ENCODE results near the gene DNAJB6.
"Not testable (repeated sequence)": the region's sequence is repeated elsewhere in the genome, so short reads cannot be mapped to it uniquely, and the experiment has no call there.

The DNAJB6 gene

DNA sequence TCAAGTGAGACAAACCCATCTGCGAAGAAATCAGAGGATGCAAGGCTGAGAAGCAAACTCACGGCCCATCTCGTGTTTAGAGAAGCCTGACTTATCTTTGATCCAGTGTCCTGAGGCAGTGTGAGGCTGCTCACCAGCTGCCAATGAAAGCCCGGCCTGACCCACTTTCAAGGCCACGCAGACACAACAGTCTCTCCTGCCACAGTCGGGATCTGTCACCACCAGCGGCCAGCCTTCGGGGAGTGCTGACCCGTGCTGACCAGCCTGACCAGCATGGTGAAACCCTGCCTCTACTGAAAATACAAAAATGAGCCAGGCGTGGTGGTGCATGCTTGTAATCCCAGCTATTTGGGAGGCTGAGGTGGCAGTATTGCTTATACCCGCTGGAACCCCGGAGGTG, 7.4 kb upstream of the DNAJB6 start:
- DNase-seq: no peak

DNA sequence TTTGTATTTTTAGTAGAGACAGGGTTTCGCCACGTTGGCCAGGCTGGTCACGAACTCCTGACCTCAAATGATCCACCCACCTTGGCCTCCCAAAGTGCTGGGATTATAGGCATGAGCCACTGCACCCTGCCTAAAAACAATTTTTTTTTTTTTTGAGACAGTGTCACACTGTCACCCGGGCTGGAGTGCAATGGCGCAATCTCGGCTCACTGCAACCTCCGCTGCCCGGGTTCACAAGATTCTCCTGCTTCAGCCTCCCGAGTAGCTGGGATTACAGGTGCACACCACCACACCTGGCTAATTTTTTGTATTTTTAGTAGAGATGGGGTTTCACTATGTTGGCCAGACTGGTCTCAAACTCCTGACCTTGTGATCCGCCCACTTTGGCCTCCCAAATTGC, 6.2 kb upstream of the DNAJB6 start:
- not testable (repeated sequence) for DNase-seq

DNA sequence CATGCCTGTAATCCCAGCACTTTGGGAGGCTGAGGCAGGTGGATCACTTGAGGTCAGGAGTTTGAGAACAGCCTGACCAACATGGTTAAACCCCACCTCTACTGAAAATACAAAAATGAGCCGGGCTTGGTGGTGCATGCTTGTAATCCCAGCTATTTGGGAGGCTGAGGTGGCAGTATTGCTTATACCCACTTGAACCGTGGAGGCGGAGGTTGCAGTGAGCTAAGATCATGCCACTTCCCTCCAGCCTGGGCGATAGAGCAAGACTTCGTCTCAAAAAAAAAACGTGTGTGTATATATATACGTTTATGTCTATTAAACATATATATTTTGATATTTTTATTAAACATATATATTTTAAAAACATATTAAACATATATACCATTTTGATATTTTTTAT, 5.8 kb upstream of the DNAJB6 start:
- not testable (repeated sequence) for DNase-seq

DNA sequence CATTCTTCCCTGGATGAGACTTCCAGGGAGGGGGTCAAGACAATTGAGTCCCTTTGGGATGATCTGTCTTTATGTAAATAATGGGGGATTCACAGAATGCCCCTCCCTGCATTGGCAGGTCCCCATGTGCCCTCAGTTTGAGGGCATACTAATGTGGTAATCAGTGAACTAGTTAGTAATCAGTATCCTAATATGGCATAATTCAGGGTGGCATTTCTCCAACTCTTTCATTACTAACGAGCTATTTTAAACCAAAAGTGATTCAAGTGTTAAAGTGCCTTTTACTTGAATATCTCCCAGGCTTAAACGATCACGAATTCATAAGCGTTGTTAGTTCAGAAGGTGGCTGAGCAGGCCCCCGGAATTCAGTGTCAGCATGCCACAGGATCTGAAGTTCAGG, 1.6 kb upstream of the DNAJB6 start:
- DNase-seq: no peak

DNA sequence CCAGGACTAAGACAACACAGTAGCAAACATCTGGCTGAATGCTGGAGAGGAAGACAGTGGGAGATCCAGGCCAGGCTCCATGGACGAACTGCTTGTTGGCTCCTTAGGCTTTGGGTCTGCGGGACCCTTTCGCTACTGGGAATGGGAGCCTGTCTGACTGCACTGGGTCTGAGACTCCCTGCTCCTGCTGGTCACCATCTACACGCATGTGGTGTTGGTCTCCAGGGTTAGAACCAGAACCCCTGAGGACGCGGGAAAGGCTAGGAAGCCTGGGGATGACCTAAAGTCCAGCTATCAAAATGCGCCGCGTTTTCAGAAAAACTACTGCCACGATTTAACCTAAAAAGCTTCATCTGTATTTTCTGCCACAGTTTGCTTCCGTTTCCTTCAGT, 817 bp upstream of the DNAJB6 start:
- DNase-seq: no peak

DNA sequence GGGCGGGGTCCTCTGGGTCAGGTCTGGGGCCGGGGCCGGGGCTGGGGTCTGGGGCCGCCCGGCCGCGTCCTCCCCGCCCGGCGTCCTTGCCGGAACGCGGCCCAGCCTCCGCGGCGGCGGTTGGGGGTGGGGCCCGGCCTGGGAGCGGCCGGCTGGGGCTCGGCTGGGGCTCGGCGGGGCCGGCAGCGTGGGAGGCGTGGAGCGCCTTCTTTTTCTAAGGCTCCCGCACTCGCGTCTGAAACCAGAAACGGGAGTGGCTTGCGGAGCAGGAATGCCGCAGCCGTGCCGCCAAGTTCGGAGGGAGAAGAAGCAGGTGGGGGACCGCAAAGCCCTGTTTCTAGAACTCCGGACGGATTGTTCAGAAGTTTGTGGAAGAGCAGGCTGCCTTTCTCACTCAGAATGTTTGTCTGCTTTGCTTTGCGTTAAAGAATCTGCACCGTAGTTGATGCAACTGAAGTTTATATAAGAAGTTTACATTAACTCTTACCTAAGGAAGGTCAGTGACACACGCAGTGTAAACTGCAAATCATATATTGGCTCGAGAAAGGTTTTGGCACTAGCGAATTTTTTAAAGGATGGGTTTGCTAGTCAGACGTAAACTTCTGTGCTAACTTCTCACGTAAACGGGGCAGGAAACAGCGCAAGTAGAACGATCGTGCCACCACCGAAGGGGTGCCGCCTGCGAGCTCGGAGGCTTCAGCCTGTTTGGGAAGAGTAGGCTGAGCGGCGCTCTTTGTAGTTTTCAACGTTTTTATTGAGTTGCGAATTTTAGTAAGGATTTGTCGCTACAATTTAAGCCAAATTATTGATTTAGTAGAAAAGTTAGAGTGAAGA, 729 bp downstream of the DNAJB6 start:
- DNase-seq: peak in 1 of 2 experiments; percentile 22

DNA sequence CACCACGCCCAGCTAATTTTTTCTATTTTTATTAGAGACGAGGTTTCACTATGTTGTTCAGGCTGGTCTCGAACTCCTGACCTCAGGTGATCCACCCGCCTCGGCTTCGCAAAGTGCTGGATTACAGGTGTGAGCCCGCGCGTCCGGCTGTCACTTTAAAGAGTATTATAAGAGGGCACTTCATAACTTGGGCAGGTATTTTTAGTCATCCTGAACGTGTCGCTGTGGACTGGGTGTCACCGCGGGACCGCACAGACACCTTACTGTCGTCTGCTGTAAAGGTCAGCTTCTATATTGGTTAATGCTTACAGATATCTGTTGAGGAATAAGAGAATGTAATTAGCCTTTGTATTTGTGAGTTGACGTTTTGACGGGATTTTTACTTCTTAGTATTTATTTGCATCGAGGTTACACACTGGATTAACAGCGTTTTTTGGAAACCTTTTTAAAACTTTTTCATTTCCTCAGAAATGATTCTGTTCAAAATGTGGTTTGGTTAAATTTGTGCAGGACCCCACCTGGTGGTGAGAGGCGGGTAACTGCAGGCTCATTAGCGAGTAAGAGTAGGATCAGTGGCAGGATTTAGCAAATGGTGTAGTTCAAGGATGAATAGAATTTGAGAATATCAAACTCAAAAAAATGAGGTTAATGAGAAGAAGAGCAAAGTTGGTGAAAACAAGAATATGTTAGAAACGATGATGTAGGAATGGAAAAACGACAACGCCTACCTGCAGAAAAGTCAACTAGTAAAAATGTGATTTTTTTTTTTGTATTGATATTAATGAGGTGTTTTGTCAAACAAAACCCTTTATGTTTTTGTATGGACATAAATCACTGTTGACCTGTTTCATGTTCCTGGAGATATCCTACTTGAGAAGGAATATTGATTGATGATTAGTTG, 3.2 kb downstream of the DNAJB6 start:
- DNase-seq: peak; percentile 55 to 62

DNA sequence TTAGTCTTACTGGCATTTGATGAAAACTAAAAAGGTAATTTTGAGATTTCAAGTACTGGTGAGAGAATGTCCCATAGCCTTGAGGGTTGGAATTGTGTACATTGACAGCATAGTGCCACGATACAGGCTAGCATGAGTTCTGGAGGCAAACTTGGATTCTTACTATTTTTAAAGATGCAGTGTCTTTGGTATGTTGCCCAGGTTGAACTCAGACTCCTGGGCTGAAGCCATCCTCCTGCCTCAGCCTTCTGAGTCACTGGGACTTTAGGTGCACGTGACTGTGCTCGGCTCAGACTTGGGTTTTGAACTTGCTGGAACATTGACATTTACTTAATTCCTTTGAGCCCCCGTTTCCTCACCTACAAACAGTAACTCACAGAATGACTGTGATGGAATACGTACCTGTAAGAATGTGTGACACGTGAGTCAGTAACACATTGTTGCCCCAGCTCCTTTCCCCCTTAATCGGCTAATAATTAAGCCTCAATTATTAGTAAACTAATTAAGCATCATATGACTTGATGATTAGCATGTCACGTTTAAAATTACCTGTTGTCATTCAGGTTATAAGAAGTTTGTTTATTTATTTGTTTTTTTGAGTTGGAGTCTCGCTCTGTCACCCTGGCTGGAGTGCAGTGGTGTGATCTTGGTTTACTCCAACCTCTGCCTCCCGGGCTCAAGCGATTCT, 10.6 kb downstream of the DNAJB6 start:
- no peak for DNase-seq

DNA sequence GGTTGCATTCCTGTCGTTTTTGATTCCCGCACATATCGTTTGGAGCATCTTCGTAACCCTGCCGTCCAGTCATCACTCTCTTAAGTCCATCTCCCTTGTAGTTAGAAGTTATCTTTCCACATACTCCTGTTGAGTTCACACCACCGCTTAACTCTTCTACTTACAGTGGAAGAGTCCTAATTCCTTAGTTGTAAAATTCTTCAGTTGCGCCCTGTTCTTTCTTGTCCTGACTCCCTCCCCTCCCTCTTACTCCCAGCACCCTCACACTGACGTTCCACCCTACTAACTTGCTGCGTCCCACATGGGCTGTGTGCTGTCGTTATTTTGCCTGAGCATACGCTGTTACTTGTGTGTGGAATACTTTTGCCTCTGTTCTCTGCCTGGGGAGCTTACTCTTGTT, 11.7 kb downstream of the DNAJB6 start:
- no peak for DNase-seq

DNA sequence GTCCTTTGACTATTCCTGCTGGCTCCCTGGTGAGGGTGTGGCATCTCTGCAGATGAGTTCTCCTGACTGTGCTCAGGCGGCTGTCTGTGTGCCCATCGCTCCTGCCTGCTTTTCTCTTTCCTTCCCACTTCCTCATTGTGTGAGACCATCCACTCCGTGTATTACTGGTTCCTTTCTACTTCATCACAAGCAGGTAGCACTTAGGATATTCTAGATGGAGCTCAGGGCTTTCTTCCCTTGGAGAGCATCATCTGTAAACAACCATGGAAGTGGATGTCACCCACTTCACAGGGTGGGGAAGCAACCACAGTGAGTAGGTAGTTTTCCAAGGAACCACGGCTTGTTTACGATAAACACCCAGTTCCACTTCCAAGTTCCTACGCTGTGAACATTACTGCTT, 15.7 kb downstream of the DNAJB6 start:
- DNase-seq: no peak

DNA sequence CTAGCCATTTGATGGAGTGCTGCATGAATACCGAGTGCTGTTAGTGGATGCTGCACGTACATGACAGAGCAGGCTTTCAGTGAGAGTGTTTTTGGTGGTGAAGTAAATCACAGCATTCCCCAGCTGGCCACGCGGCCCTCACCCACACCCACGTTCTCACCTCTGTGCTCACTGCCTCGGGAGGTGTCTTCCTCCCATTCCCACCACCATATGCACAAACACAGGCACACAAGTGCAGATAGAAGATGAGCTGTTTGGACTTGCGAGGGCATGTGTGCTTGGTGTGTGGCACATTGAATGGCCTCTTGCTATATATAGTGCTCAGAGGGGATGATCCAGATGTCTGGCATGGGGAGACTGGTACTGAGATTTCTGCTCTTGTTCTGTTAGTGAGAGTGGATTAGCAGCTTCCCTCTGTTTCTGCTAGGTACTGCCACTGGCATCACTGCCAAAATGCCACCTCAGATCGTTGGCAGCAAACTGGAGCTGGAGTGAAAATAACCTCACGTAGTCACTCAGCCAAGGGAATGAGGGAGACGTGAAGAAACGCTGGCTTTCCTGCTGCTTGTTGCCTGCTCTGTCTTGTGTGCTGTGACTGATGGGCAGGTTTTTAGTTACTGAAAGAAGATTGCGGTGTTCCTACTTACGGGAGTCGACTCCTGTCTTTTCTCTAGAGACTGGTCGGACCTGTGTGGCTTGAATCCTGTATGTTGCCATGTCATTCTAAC, 19.1 kb downstream of the DNAJB6 start:
- peak in 1 of 2 experiments; percentile 19 for DNase-seq

DNA sequence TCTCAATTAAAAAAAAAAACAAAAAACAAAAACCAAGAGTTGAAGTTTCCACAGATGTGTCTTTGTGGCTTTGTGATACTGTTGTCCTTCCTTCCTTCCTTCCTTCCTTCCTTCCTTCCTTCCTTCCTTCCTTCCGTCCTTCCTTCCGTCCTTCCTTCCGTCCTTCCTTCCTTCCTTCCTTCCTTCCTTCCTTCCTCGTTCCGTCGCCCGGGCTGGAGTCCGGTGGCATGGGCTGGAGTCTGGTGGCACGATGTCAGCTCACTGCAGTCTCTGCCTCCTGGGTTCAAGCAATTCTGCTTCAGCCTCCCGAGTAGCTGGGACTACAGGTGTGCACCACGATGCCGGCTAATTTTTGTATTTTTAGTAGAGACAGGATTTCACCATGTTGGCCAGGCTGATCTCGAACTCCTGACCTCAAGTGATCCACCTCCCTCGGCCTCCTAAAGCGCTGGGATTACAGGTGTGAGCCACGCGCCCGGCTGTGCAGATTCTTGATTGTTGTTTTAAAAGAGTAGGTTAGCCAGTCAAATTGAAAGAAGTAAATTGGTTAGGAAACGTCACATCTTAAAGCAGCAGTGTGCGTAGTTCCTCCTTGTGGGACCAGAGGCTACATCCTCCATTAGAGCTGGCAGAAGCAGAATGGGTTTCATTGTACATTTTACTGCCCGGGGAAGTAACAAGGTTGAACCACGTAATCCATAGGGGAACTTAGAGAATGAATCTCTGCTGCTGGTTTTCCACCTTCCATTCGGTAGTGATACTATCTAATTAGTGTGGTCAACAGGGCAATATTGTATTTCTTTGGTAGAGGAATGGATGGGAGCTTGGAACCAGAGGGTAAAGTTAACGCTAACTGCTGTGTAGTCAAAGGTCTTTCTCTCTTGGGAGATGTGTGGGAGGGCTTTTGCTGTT, 20.6 kb downstream of the DNAJB6 start:
- DNase-seq: no peak

DNA sequence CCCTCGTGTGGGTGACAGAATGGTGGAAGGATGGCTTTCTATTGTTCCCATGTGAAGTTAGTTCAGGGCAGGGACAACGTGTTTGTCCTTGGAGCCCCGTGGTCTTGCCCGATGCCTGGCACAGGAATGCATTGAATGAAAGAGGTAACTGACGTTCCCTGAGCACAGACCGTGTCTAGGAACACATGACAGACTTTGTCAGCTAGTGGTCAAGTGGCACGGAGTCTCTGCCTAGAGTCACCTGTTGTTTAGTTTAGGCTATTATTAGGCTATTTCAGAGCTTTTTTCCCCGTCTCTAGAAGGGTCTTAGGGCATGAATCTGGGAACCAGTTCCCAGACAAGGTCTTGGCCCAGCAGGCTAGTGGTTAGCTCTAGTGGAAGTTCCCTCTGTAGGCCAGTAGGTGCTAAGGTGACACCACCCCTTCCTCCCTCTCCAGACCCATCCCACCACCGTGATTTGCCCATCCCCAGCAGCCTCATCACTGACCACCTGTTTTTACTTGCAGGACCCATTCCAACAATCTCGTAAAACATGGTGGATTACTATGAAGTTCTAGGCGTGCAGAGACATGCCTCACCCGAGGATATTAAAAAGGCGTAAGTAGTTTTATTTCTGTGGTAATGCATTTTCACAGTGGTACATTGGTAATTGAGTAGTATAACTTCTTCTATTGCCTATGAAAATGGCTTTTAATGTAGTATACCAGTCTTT, 21.4 kb downstream of the DNAJB6 start:
- no peak for DNase-seq

DNA sequence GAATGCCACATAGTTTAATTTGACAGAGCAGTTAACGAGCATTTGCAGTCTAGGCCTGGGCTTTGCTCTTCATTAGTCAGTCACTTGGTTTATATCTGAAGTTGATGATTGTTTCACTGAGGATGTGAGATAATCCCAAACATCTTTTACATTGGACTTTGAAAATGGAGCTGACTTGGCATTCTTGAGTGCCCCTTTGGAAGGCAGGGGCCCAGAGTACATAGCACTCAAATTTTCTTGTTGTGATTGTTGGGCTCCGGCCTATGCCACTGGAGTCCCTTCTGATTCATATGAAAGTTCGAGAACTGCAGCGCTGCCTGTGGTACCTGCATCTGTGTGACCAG, 21.9 kb downstream of the DNAJB6 start:
- DNase-seq: no peak

DNA sequence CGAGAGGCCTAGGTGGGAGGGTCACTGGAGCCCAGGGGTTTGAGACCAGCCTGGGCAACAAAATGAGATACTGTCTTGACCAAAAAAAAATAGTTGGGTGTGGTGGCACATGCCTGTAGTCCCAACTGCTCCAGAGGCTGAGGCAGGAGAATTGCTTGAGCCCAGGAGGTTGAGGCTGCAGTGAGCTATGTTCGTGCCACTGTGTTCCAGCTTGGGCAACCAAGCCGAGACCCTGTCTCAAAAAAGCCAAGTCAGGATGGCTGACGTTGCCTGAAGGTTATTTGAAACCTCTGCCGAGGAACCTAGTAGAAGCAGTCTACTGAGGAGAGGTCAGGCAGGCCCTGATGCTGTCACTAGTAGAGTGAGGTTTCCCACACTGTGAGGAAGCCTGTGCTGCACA, 22.8 kb downstream of the DNAJB6 start:
- DNase-seq: no peak

DNA sequence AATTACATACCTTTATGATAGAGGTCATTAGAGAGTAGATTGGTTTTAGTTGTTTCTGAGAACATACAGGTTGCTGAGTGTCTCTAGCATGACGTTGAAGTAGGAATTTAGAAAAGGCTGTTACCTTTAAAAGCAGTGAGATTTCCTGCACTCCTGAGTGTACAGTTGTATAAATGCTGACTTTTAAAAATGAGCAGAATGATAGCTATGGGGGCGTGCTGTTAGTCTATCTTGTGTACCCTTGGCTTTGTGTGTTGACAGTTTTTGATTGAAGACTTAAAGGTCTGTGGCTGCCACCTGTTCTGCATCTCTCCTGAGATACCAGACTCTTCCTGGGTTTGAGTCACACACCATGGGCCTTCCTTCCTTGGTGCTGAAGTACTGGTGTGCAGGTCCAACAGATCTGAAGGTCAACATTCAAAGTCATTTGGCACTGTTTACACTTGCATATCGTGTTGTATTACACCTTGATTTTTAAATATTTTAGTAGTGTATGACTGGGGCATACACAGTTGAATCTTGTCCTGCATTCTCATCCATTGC, 23.8 kb downstream of the DNAJB6 start:
- DNase-seq: no peak

DNA sequence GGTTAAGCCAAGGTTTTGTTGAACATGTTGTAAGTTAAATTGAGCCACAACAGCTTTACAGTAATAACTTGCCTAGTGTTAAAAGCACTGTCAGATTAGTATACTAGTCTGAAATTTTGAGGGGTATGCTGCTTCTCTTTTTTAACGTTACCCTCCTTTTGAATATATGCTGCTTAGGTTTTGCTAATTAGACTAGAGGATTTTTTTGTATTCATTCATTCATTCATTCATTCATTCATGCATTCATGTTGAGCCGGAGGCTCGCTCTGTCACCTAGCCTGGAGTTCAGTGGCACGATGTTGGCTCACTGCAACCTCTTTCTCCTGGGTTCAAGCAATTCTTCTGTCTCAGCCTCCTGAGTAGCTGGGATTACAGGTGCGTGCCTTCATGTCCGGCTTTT, 24.7 kb downstream of the DNAJB6 start:
- no peak for DNase-seq

DNA sequence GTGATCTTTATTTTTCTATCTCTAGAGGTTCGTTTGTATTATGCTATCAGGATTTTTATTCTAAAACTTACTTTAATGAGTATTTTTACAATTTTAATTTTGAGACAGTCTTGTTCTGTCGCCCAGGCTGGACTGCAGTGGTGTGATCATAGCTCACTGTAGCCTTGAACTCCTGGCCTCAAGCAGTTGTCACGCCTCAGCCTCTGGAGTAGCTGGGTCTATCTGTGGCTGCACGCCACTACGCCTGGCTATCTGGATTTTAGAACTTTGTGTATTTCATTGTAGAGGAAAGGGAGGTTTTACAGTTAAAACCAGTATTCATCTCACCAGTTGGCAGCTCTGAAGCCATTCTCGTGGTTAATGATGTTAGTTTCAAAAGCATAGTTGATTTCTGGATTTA, 25.9 kb downstream of the DNAJB6 start:
- no peak for DNase-seq

DNA sequence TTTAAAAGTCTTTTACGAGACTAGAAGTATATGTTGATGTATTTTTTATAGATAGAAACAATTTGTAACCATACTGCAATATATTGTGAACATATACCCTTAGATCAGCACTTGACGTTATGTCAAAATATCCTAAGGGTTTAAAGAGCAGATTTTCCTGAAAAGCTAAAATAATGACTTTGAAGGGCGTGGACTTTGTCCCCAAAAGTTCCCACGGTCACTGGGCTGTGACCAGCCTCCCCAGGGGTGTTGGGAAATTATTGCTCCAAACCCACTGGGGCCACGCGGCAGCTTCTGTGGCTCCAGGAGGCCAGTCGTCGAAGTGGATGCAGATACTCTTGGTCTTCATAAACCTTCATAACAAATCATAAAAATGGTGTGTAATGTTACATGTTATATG, 29.9 kb downstream of the DNAJB6 start:
- DNase-seq: no peak

DNA sequence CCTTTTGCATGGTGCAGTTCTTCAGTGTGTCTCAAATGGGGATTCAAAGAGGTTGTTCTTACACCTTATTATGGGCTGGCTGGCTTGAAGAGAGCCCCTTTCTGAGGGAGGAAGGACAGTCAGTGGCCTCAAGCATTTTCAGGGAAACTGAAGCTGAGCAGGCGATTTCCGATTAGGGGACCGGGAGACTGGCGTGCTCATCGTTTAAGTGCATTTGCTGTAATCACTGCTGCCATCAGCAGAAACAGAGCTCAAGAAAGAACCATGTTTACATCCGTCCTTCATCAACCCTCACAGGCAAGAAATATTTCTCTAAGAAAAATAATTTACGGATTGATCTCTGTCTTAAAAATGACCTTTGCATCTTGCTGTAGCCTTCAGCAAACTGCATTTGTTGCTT, 32.2 kb downstream of the DNAJB6 start:
- no peak for DNase-seq

DNA sequence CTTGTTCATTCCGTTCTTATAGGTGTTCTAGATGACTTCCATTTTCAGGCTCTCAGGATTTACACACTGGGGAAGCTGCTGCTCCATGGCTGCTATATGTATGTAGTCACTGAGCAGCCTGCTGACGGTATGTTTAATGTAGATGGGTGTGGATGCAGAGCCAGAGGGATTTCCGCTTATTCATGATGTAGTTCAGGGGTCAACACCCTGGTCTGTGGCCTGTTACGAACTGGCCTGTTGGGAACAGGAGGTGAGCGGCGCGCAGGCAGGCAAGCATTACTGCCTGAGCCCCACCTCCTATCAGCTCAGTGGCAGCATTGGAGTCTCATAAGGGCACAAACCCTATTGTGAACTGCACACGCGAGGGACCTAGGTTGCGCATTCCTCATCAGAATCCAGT, 33.9 kb downstream of the DNAJB6 start:
- DNase-seq: no peak
